Measurements from ENCODE around the gene ARRB2.
"Not testable (repeated sequence)": the region's sequence is repeated elsewhere in the genome, so short reads cannot be mapped to it uniquely, and the experiment has no call there.

Gene ARRB2

GRCh38 chr17:4709794-4710692, at the start of gene ARRB2:
ARRB2 (plus strand) TSS chr17:4710632; CDS start chr17:4710722, 90 bp downstream.
- peak; percentile 97 for DNase-seq

- DNase-seq, result no peak
These were observed 46.7 kb upstream of the ARRB2 start for GRCh38 chr17:4663711-4664110.

- no peak for DNase-seq
These were observed 46.2 kb upstream of the ARRB2 start for GRCh38 chr17:4664230-4664629.

GRCh38 chr17:4665027-4665426, 45.4 kb upstream of the ARRB2 start:
- DNase-seq, result no peak

GRCh38 chr17:4666296-4666695, 44.1 kb upstream of the ARRB2 start:
- DNase-seq, result no peak

GRCh38 chr17:4667166-4667565, 43.3 kb upstream of the ARRB2 start:
- no peak for DNase-seq

GRCh38 chr17:4672055-4672630, 38.3 kb upstream of the ARRB2 start:
- no peak for DNase-seq

GRCh38 chr17:4672751-4673150, 37.7 kb upstream of the ARRB2 start:
- no peak for DNase-seq

GRCh38 chr17:4673169-4673568, 37.3 kb upstream of the ARRB2 start:
- DNase-seq, result no peak

- no peak for DNase-seq
These were observed 36.3 kb upstream of the ARRB2 start for GRCh38 chr17:4673986-4674684.

- DNase-seq, result no peak
These were observed 35.8 kb upstream of the ARRB2 start for GRCh38 chr17:4674685-4674998.

GRCh38 chr17:4675791-4676190, 34.6 kb upstream of the ARRB2 start:
- no peak for DNase-seq

- no peak for DNase-seq
These were observed 33.6 kb upstream of the ARRB2 start for GRCh38 chr17:4676791-4677190.

- no peak for DNase-seq
These were observed 31.9 kb upstream of the ARRB2 start for GRCh38 chr17:4678448-4679026.

GRCh38 chr17:4679658-4680057, 30.8 kb upstream of the ARRB2 start:
- no peak for DNase-seq

GRCh38 chr17:4683739-4684138, 26.7 kb upstream of the ARRB2 start:
- DNase-seq, result not testable (repeated sequence)

GRCh38 chr17:4689872-4690271, 20.6 kb upstream of the ARRB2 start:
- DNase-seq, result not testable (repeated sequence)

GRCh38 chr17:4690745-4691144, 19.7 kb upstream of the ARRB2 start:
- no peak for DNase-seq

- DNase-seq, result no peak
These were observed 18.7 kb upstream of the ARRB2 start for GRCh38 chr17:4691686-4692085.

- DNase-seq, result no peak
These were observed 17.0 kb upstream of the ARRB2 start for GRCh38 chr17:4693416-4693815.

GRCh38 chr17:4696437-4696805, 14.0 kb upstream of the ARRB2 start:
- no peak for DNase-seq

GRCh38 chr17:4699401-4700056, 10.9 kb upstream of the ARRB2 start:
- DNase-seq, result not testable (repeated sequence)

GRCh38 chr17:4701116-4701515, 9.3 kb upstream of the ARRB2 start:
- DNase-seq, result no peak

Measured in NCI-H774 (cell line).